ENCODE data around the gene TCERG1L.

The TCERG1L gene

GRCh38 chr10:131146790-131147189, 164.7 kb downstream of the TCERG1L start:
- no peak for TF ChIP-seq YY1 (IDR thresholded peaks at IDR 0.05; ENCODE audit: low read depth)
- TF ChIP-seq USF1 (IDR thresholded peaks at IDR 0.05) = no peak
- no peak for TF ChIP-seq TEAD4 (IDR thresholded peaks at IDR 0.05)
- no peak for TF ChIP-seq EGR1 (IDR thresholded peaks at IDR 0.05)
- no peak for TF ChIP-seq TAF1 (IDR thresholded peaks at IDR 0.05; ENCODE audit: low read depth)
- no peak for TF ChIP-seq REST (IDR thresholded peaks at IDR 0.05; ENCODE audit: low read depth)
- TF ChIP-seq ZBTB7A (IDR thresholded peaks at IDR 0.05; ENCODE audit: low read depth) = no peak
- no peak for TF ChIP-seq TCF12 (IDR thresholded peaks at IDR 0.05; ENCODE audit: low read depth)

GRCh38 chr10:131145756-131146155, 165.8 kb downstream of the TCERG1L start:
- TF ChIP-seq EGR1 (IDR thresholded peaks at IDR 0.05) (no peak), NFIC (IDR thresholded peaks at IDR 0.05) (no peak), CREB1 (IDR thresholded peaks at IDR 0.05; ENCODE audit: low read depth) (no peak)

GRCh38 chr10:131144711-131145375, 166.7 kb downstream of the TCERG1L start:
- TF ChIP-seq TAF1 (IDR thresholded peaks at IDR 0.05; ENCODE audit: low read depth) (no peak), MAX (IDR thresholded peaks at IDR 0.05) (no peak), REST (IDR thresholded peaks at IDR 0.05; ENCODE audit: low read depth) (no peak), TCF12 (IDR thresholded peaks at IDR 0.05; ENCODE audit: low read depth) (no peak), CEBPB (IDR thresholded peaks at IDR 0.05) (no peak), ZBTB7A (IDR thresholded peaks at IDR 0.05; ENCODE audit: low read depth) (no peak), EGR1 (IDR thresholded peaks at IDR 0.05) (no peak), TEAD4 (IDR thresholded peaks at IDR 0.05) (no peak), USF1 (IDR thresholded peaks at IDR 0.05) (no peak), YY1 (IDR thresholded peaks at IDR 0.05; ENCODE audit: low read depth) (no peak)

- no peak for TF ChIP-seq EGR1 (IDR thresholded peaks at IDR 0.05)
- no peak for TF ChIP-seq FOXM1 (IDR thresholded peaks at IDR 0.05; ENCODE audit: borderline replicate concordance, low read depth)
- TF ChIP-seq MAX (IDR thresholded peaks at IDR 0.05) = no peak
- no peak for TF ChIP-seq TEAD4 (IDR thresholded peaks at IDR 0.05)
- TF ChIP-seq CREB1 (IDR thresholded peaks at IDR 0.05; ENCODE audit: low read depth) = no peak
- no peak for TF ChIP-seq EP300 (IDR thresholded peaks at IDR 0.05; ENCODE audit: borderline replicate concordance)
- TF ChIP-seq REST (IDR thresholded peaks at IDR 0.05; ENCODE audit: low read depth) = no peak
- TF ChIP-seq NFIC (IDR thresholded peaks at IDR 0.05) = no peak
- TF ChIP-seq ZBTB7A (IDR thresholded peaks at IDR 0.05; ENCODE audit: low read depth) = no peak
- no peak for TF ChIP-seq TAF1 (IDR thresholded peaks at IDR 0.05; ENCODE audit: low read depth)
- TF ChIP-seq CEBPB (IDR thresholded peaks at IDR 0.05) = no peak
- no peak for TF ChIP-seq YY1 (IDR thresholded peaks at IDR 0.05; ENCODE audit: low read depth)
- TF ChIP-seq USF1 (IDR thresholded peaks at IDR 0.05) = no peak
- TF ChIP-seq RAD21 (IDR thresholded peaks at IDR 0.05; ENCODE audit: low read depth) = no peak
- no peak for TF ChIP-seq TCF12 (IDR thresholded peaks at IDR 0.05; ENCODE audit: low read depth)
Observed at GRCh38 chr10:131144196-131144595, 167.3 kb downstream of the TCERG1L start.
